C4-2B (cell line): ENCODE measurements around the gene SLC6A17.

ENCODE experiments used
- ZFX ChIP-seq: fragments of 450-650 bp; IDR thresholded peaks from 2 replicates; pipeline ENCODE4 v1.6.1; 2017
- TF ChIP-seq, protein P1 (sequence below): fragments of 450-650 bp; conservative IDR thresholded peaks from 2 replicates; pipeline ENCODE4 v1.5.1; 2017; ENCODE audit warnings: mild to moderate bottlenecking

DNA sequence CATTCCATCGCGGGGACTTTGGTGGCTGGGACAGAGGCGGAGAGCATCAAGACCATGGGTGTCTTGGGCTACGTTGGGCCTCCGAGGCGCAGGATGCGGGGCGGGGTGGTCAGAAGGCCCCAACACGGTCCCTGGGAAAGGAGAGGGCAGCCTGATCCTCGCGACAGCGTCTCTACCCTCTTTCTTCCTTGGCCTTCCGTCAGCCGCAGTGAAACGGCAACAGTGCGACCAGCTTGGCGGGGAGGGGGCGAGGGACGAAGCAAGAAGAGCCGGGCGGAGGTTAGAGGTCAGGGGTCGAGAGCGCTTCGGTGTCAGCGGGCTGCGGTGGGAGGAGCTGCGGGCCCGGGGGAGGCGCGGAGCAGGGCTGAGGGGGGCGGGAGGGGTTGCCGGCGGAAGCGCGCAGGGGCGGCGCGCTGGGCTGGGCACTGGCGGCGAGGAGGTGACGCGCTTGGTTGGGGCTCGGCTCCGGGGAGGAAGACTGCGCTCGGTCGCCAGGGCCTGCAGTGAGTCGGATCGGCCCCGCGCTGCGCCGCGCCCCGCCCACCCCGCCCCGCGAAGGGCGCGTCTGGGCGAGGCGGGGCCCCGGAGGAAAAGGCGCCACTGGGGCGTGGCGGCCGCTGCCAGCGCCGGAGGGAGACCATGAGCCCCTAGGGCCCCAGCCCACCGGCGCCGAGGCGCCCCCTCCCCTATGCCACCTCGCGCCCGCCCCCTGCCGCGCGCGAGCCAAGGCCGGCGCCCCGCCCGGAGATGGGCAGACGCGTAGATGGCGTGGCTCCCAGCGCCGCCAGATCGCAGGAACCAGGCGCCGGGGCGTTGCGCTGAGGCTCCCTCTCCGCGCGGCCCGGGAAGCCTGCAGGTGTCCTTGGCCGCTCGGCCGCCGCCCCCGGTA, 59.7 kb downstream of the SLC6A17 start, which contains the start of gene KCNC4:
- TF ChIP-seq, protein P1, sequence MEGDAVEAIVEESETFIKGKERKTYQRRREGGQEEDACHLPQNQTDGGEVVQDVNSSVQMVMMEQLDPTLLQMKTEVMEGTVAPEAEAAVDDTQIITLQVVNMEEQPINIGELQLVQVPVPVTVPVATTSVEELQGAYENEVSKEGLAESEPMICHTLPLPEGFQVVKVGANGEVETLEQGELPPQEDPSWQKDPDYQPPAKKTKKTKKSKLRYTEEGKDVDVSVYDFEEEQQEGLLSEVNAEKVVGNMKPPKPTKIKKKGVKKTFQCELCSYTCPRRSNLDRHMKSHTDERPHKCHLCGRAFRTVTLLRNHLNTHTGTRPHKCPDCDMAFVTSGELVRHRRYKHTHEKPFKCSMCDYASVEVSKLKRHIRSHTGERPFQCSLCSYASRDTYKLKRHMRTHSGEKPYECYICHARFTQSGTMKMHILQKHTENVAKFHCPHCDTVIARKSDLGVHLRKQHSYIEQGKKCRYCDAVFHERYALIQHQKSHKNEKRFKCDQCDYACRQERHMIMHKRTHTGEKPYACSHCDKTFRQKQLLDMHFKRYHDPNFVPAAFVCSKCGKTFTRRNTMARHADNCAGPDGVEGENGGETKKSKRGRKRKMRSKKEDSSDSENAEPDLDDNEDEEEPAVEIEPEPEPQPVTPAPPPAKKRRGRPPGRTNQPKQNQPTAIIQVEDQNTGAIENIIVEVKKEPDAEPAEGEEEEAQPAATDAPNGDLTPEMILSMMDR: no peak
- TF ChIP-seq ZFX: no peak
